DND-41 (cell line): ENCODE data around the gene NLGN1.

Source experiments
- ATAC-seq: fragments of 200-7000 bp; cut with Tn5 transposase; 3 replicates; pipeline ENCODE4 v1.9.1; 2021; ENCODE audit warnings: low read depth; ENCODE audit not compliant: insufficient read depth
- DNase-seq: peaks from one replicate; pipeline ENCODE4 v3.0.0-alpha.2; 2020
- H2AFZ ChIP-seq: 2 replicates; pipeline ENCODE4 v1.6.0; 2012; ENCODE audit warnings: low read depth, low read length
- H3K27ac ChIP-seq: 2 replicates; pipeline ENCODE4 v1.5.1; 2012; ENCODE audit warnings: low read length, inconsistent platforms
- H3K27me3 ChIP-seq: fragments of 200-600 bp; sonication (generic); 2 replicates; pipeline ENCODE4 v1.6.0; 2012; ENCODE audit warnings: low read length, mild to moderate bottlenecking, inconsistent platforms; ENCODE audit not compliant: insufficient read depth, poor library complexity
- H3K36me3 ChIP-seq: 2 replicates; pipeline ENCODE4 v1.5.1; 2012; ENCODE audit warnings: low read length, inconsistent platforms; ENCODE audit not compliant: insufficient read depth
- H3K4me1 ChIP-seq: 2 replicates; pipeline ENCODE4 v1.5.1; 2012; ENCODE audit warnings: mild to moderate bottlenecking, low read length; ENCODE audit not compliant: insufficient read depth
- H3K4me2 ChIP-seq: 2 replicates; pipeline ENCODE4 v1.6.0; 2012; ENCODE audit warnings: mild to moderate bottlenecking, moderate library complexity, low read length, inconsistent platforms; ENCODE audit not compliant: insufficient read depth
- H3K4me3 ChIP-seq, 2 experiments: fragments of 200-600 bp in 1 of 2; shearing (Covaris generic) in 1 of 2; 2 replicates each; pipeline ENCODE4 v1.5.1; 2012 to 2016; ENCODE audit warnings: inconsistent platforms in 2 of 2, low read length in 2 of 2, mild to moderate bottlenecking in 2 of 2, low read depth in 1 of 2, moderate library complexity in 1 of 2
- H3K79me2 ChIP-seq: 2 replicates; pipeline ENCODE4 v1.6.0; 2012; ENCODE audit warnings: low read length, inconsistent platforms; ENCODE audit not compliant: insufficient read depth
- H3K9ac ChIP-seq: 2 replicates; pipeline ENCODE4 v1.6.0; 2012; ENCODE audit warnings: low read depth, mild to moderate bottlenecking, inconsistent platforms, low read length, moderate library complexity
- H3K9me3 ChIP-seq: 2 replicates; pipeline ENCODE4 v1.5.1; 2012; ENCODE audit warnings: low read length, moderate library complexity, mild to moderate bottlenecking, inconsistent platforms; ENCODE audit not compliant: insufficient read depth, severe bottlenecking
- H4K20me1 ChIP-seq: 2 replicates; pipeline ENCODE4 v1.6.0; 2012; ENCODE audit warnings: low read length; ENCODE audit not compliant: insufficient read depth
- CTCF ChIP-seq: IDR thresholded peaks from 2 replicates; pipeline ENCODE4 v1.5.1; 2012; ENCODE audit warnings: borderline replicate concordance, low read length, moderate library complexity, mild to moderate bottlenecking; ENCODE audit not compliant: poor library complexity, severe bottlenecking; ENCODE audit errors: extremely low read depth
- EZH2 ChIP-seq: IDR thresholded peaks from 3 replicates; pipeline ENCODE4 v1.6.1; 2012; ENCODE audit warnings: borderline replicate concordance, low read depth, mild to moderate bottlenecking, moderate library complexity, low read length, inconsistent platforms; ENCODE audit not compliant: severe bottlenecking

Gene NLGN1

GRCh38 chr3:173796405-173796804 is 398.9 kb downstream of the NLGN1 start:
- ATAC-seq: no peak
- TF ChIP-seq EZH2: no peak
- no peak for TF ChIP-seq CTCF

GRCh38 chr3:173796890-173797289 is 399.3 kb downstream of the NLGN1 start:
- H3K9ac ChIP-seq: no peak overlapping the region
- DNase-seq (no peak), ATAC-seq (no peak)
- no peak overlapping the region for H2AFZ ChIP-seq
- no peaks in the 10 kb centered on the region for H3K79me2 ChIP-seq
- no peaks in the 10 kb centered on the region for H3K4me1 ChIP-seq
- no peaks in the 10 kb centered on the region for H3K9me3 ChIP-seq
- no peak overlapping the region for H3K27ac ChIP-seq
- H4K20me1 ChIP-seq: no peaks in the 10 kb centered on the region
- H3K4me3 ChIP-seq: no peak overlapping the region
- TF ChIP-seq CTCF (no peak), EZH2 (no peak)
- H3K4me2 ChIP-seq: no peak overlapping the region
- no peaks in the 10 kb centered on the region for H3K36me3 ChIP-seq
- H3K27me3 ChIP-seq: no peaks in the 10 kb centered on the region

More at GRCh38 chr3:173796405-173796804, 398.9 kb downstream of the NLGN1 start:
- no peak for DNase-seq
- no peaks in the 10 kb centered on the region for H3K27me3 ChIP-seq
- no peaks in the 10 kb centered on the region for H3K36me3 ChIP-seq
- H3K9ac ChIP-seq: no peak overlapping the region
- no peak overlapping the region for H3K27ac ChIP-seq
- no peak overlapping the region for H3K4me2 ChIP-seq
- no peak overlapping the region for H3K4me3 ChIP-seq
- no peaks in the 10 kb centered on the region for H3K4me1 ChIP-seq
- H3K9me3 ChIP-seq: no peaks in the 10 kb centered on the region
- H2AFZ ChIP-seq: no peak overlapping the region
- no peaks in the 10 kb centered on the region for H4K20me1 ChIP-seq
- H3K79me2 ChIP-seq: no peaks in the 10 kb centered on the region

- H3K4me1 ChIP-seq: no peaks in the 10 kb centered on the region
- no peaks in the 10 kb centered on the region for H3K9me3 ChIP-seq
- no peak overlapping the region for H2AFZ ChIP-seq
- no peak overlapping the region for H3K4me3 ChIP-seq
- no peaks in the 10 kb centered on the region for H3K27me3 ChIP-seq
- no peak overlapping the region for H3K4me2 ChIP-seq
- no peak overlapping the region for H3K27ac ChIP-seq
- DNase-seq: no peak
- H3K36me3 ChIP-seq: no peaks in the 10 kb centered on the region
- H3K79me2 ChIP-seq: no peaks in the 10 kb centered on the region
- no peaks in the 10 kb centered on the region for H4K20me1 ChIP-seq
- no peak for TF ChIP-seq EZH2
- TF ChIP-seq CTCF: no peak
- no peak overlapping the region for H3K9ac ChIP-seq
- ATAC-seq: no peak
These were observed 401.7 kb downstream of the NLGN1 start for GRCh38 chr3:173799060-173799816.
